HG02759 (cell line): ENCODE data around the gene CPSF3.
"Not testable (repeated sequence)": the region's sequence is repeated elsewhere in the genome, so short reads cannot be mapped to it uniquely, and the experiment has no call there.

ENCODE experiments used
- ATAC-seq: cut with Tn5 transposase; IDR thresholded peaks from one replicate; pipeline ENCODE4 v1.9.1; 2021; ENCODE audit warnings: mild to moderate bottlenecking, moderate library complexity; ENCODE audit not compliant: unreplicated experiment

Gene CPSF3

DNA sequence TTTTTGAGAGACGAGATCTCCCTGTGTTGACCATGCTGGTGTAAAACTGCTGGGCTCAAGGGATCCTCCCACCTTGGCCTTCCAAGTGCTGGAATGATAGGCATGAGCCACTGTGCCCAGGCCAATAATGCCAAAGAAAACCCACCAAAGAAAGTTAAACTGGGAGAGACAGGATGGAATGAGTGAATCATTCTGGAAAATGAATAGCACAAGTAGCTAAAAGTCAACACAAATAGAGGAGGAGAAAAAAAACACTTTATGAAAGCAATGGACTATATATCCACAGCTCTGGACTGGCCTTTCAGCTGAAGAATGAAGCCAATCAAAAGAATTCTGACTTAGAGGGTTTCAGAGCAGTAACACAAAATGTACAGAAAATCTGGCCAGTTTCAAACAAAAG lies 74.8 kb downstream of the CPSF3 start:
- no peak for ATAC-seq

DNA sequence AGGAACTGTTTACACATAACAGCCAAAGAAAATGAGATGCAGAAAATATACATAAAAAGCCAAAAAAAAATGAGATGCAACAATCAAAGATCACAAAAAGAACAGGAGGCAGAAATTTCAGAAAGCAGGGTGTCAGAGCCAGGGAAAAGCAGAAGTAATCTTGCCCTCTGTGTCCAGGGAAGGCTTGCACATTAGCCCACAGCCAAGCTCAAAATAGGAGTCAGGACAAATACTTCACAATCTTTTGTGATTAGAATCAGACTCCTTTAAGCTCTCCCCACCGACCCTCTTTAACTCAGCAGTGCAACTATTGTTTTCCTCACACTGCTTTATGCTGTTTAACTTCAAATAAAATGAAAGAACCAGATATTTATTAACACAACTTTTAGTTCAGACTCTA lies 85.5 kb downstream of the CPSF3 start:
- no peak for ATAC-seq

DNA sequence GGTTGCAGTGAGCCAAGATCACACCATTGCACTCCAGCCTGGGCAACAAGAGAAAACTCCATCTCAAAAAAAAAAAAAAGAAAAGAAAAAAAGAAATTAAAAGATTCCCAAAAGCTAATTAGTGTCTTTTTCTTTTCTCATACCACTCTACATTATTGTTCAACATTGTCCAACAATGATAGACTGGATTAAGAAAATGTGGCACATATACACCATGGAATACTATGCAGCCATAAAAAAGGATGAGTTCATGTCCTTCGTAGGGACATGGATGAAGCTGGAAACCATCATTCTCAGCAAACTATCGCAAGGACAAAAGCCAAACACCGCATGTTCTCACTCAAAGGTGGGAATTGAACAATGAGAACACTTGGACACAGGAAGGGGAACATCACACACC lies 90.5 kb downstream of the CPSF3 start:
- ATAC-seq = not testable (repeated sequence)

DNA sequence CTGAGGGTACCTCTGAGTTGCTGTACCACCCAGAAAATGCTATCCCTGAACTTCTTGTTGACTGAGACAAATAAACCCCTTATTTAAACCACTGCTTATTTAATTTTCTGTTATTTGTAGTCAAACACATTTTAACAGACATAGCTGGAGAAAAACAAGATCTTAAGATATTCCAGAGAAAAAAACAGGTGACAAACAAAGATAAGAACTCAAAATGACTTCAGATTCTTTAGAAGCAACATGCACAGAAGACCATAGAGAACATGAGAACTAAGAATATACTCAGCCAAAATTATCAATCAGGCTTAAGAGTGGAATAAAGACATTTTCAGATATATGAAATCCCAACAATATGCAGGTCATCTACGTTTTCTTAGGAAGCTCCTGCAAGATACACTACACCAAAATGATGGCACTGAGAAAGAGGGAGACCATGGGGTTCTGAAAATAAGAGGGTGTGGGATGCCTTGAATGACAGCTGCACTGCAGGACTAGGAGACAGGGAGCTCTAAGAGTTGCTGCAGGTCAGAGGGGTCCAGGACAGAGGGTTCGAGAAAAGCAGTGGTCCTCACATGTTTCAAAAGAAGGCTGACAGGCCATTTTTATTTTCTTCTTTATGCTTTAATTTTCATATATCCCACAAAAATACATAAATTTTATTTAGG lies 93.8 kb downstream of the CPSF3 start:
- no peak for ATAC-seq

- ATAC-seq = no peak
Observed at GRCh38 chr2:9518163-9518562, 94.7 kb downstream of the CPSF3 start.

GRCh38 chr2:9518780-9519179 lies 95.3 kb downstream of the CPSF3 start:
- ATAC-seq = no peak

- ATAC-seq = no peak
Observed at GRCh38 chr2:9519250-9519649, 95.8 kb downstream of the CPSF3 start.
